Mucosa of gallbladder (tissue), 1 donor: ENCODE results near the gene PDCD1. TPM values are rescaled to one million over a fixed set of nuclear protein-coding genes. Genes with fewer than 3 reads are reported as not detected.
"Not testable (repeated sequence)": the region's sequence is repeated elsewhere in the genome, so short reads cannot be mapped to it uniquely, and the experiment has no call there.

ENCODE experiments used
- DNase-seq: peaks from one replicate; pipeline ENCODE4 v3.0.0-alpha.2; 2020; ENCODE audit warnings: low spot score
- total RNA-seq: library from RNA; stranded (reverse); gene quantifications from one replicate; pipeline ENCODE4 v1.2.1, GENCODE V29; 2021
- donor health status: DM: no; HTN: no; CAD: no.

PDCD1 gene
- total RNA-seq, 1 donor from 2014 or later = 1.5 TPM

- DNase-seq = no peak
These were observed 44.4 kb downstream of the PDCD1 start for GRCh38 chr2:241814393-241814642.

- DNase-seq = no peak
These were observed 44.9 kb downstream of the PDCD1 start for GRCh38 chr2:241813644-241814392.

GRCh38 chr2:241812730-241813643 lies 45.7 kb downstream of the PDCD1 start:
- DNase-seq = no peak

GRCh38 chr2:241811952-241812729 lies 46.6 kb downstream of the PDCD1 start:
- no peak for DNase-seq

- no peak for DNase-seq
These were observed 47.3 kb downstream of the PDCD1 start for GRCh38 chr2:241811201-241811951.

- no peak for DNase-seq
These were observed 48.1 kb downstream of the PDCD1 start for GRCh38 chr2:241810307-241811200.

- no peak for DNase-seq
These were observed 49.0 kb downstream of the PDCD1 start for GRCh38 chr2:241809383-241810306.

GRCh38 chr2:241808721-241809382 lies 49.8 kb downstream of the PDCD1 start, which contains the start of gene NEU4:
NEU4 (plus strand) TSS chr2:241809193; CDS start chr2:241814485, 5,292 bp downstream.
- DNase-seq = peak; percentile 78

GRCh38 chr2:241808051-241808720 lies 50.5 kb downstream of the PDCD1 start:
- DNase-seq = no peak

- DNase-seq = not testable (repeated sequence)
These were observed 52.5 kb downstream of the PDCD1 start for GRCh38 chr2:241806217-241806616.

- no peak for DNase-seq
These were observed 54.1 kb downstream of the PDCD1 start for GRCh38 chr2:241804326-241805229.

GRCh38 chr2:241803387-241804325 lies 55.0 kb downstream of the PDCD1 start:
- no peak for DNase-seq

GRCh38 chr2:241802421-241803318 lies 56.0 kb downstream of the PDCD1 start:
- DNase-seq = no peak

GRCh38 chr2:241801611-241802420 lies 56.9 kb downstream of the PDCD1 start:
- DNase-seq = no peak
